Measurements from ENCODE around the gene TMEM219. TPM values are rescaled to one million over a fixed set of nuclear protein-coding genes. Genes with fewer than 3 reads are reported as not detected.

TMEM219 gene
- total and polyA plus RNA-seq, 9 of the 15 experiments (the other 6 are each of a cell fraction or from before 2014, with no cell fraction given), result 35.3 to 62.8 (median 55.5) TPM

DNA sequence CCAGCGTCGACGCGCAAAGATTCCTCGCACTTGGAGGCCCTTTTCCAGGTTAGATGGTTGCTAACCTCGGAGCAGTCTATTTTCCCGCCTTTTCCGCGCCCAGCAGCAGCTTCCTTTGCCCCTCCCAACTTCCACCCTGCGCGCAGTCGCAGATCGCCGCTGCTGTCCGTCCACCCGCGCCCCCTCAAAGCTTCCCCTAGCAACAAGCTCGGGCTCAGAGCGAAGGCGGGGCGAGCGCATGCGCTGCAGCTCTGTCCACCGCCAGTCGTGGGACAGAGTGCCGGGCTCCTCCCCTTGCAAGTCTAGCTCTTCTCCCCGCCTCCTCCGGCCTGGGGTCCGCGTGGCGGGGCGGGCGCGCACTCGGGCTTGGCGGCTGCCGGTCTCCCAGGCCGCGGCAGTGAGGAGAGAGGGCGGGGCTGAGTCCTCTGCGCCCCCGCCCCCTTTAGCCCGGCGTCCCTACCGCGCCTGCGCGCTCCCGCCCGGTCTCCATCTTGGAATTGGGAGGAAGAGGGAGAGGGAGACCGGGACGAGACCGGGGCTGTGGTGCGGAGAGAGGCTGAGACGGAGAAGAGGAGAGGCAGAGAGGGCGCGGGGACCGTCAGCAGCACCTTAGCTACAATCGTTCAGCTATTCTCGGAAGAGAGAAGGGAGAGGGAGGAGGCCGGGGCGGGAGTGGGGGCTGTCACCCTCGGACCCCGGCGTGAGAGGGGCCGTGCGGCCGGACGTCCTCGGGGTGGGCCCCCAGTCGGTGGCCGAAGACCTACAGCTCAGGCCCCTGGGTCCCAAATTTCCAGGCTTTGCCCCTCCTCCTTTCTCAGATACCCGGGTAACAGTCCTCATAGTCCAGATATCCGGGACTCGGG is 11.7 kb downstream of the TMEM219 start, which contains the start of gene TAOK2 (continued):
- TF ChIP-seq, protein P1, sequence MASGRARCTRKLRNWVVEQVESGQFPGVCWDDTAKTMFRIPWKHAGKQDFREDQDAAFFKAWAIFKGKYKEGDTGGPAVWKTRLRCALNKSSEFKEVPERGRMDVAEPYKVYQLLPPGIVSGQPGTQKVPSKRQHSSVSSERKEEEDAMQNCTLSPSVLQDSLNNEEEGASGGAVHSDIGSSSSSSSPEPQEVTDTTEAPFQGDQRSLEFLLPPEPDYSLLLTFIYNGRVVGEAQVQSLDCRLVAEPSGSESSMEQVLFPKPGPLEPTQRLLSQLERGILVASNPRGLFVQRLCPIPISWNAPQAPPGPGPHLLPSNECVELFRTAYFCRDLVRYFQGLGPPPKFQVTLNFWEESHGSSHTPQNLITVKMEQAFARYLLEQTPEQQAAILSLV (tag; IDR thresholded peaks at IDR 0.05), result no peak
- TF ChIP-seq ZNF121 (CRISPR knock-in tag; conservative IDR thresholded peaks at IDR 0.05) (no peak), LEF1 (IDR thresholded peaks at IDR 0.05) (no peak), RFX5 (IDR thresholded peaks at IDR 0.05; ENCODE audit: low read depth, low read length) (peak; percentile 94), NR2C2 (CRISPR knock-in tag; IDR thresholded peaks at IDR 0.05) (no peak; the same call in 1 of the 2 replicates), NR2C2 (tag; IDR thresholded peaks at IDR 0.05) (0 out of 2 replicates have a peak, but pooled peaks have one; percentile 28), FOXA3 (CRISPR knock-in tag; conservative IDR thresholded peaks at IDR 0.05 in 1 of 2, IDR thresholded peaks at IDR 0.05 in 1 of 2) (no peak)
- TF ChIP-seq, protein P2, sequence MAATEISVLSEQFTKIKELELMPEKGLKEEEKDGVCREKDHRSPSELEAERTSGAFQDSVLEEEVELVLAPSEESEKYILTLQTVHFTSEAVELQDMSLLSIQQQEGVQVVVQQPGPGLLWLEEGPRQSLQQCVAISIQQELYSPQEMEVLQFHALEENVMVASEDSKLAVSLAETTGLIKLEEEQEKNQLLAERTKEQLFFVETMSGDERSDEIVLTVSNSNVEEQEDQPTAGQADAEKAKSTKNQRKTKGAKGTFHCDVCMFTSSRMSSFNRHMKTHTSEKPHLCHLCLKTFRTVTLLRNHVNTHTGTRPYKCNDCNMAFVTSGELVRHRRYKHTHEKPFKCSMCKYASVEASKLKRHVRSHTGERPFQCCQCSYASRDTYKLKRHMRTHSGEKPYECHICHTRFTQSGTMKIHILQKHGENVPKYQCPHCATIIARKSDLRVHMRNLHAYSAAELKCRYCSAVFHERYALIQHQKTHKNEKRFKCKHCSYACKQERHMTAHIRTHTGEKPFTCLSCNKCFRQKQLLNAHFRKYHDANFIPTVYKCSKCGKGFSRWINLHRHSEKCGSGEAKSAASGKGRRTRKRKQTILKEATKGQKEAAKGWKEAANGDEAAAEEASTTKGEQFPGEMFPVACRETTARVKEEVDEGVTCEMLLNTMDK (IDR thresholded peaks at IDR 0.05; ENCODE audit: borderline replicate concordance, insufficient read depth, low read depth, low read length, poor library complexity, severe bottlenecking), result no peak
- TF ChIP-seq, protein P3, sequence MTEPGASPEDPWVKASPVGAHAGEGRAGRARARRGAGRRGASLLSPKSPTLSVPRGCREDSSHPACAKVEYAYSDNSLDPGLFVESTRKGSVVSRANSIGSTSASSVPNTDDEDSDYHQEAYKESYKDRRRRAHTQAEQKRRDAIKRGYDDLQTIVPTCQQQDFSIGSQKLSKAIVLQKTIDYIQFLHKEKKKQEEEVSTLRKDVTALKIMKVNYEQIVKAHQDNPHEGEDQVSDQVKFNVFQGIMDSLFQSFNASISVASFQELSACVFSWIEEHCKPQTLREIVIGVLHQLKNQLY (CRISPR knock-in tag; conservative IDR thresholded peaks at IDR 0.05), result no peak
- TF ChIP-seq, protein P4, sequence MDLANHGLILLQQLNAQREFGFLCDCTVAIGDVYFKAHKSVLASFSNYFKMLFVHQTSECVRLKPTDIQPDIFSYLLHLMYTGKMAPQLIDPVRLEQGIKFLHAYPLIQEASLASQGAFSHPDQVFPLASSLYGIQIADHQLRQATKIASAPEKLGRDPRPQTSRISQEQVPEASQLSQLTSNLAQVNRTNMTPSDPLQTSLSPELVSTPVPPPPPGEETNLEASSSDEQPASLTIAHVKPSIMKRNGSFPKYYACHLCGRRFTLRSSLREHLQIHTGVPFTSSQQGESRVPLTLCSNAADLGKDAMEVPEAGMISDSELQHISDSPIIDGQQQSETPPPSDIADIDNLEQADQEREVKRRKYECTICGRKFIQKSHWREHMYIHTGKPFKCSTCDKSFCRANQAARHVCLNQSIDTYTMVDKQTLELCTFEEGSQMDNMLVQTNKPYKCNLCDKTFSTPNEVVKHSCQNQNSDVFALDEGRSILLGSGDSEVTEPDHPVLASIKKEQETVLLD (IDR thresholded peaks at IDR 0.05), result peak; percentile 97
- TF ChIP-seq, protein P5, sequence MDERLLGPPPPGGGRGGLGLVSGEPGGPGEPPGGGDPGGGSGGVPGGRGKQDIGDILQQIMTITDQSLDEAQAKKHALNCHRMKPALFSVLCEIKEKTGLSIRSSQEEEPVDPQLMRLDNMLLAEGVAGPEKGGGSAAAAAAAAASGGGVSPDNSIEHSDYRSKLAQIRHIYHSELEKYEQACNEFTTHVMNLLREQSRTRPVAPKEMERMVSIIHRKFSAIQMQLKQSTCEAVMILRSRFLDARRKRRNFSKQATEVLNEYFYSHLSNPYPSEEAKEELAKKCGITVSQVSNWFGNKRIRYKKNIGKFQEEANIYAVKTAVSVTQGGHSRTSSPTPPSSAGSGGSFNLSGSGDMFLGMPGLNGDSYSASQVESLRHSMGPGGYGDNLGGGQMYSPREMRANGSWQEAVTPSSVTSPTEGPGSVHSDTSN (CRISPR knock-in tag; IDR thresholded peaks at IDR 0.05; ENCODE audit: low read depth), result no peak
- TF ChIP-seq, protein P5 (tag; conservative IDR thresholded peaks at IDR 0.05; ENCODE audit: low read depth), result no peak
- TF ChIP-seq, protein P6, sequence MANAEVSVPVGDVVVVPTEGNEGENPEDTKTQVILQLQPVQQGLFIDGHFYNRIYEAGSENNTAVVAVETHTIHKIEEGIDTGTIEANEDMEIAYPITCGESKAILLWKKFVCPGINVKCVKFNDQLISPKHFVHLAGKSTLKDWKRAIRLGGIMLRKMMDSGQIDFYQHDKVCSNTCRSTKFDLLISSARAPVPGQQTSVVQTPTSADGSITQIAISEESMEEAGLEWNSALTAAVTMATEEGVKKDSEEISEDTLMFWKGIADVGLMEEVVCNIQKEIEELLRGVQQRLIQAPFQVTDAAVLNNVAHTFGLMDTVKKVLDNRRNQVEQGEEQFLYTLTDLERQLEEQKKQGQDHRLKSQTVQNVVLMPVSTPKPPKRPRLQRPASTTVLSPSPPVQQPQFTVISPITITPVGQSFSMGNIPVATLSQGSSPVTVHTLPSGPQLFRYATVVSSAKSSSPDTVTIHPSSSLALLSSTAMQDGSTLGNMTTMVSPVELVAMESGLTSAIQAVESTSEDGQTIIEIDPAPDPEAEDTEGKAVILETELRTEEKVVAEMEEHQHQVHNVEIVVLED (CRISPR knock-in tag; IDR thresholded peaks at IDR 0.05), result no peak
